ENCODE measurements around the gene SH2D3A. TPM values are rescaled to one million over a fixed set of nuclear protein-coding genes. Genes with fewer than 3 reads are reported as not detected.

The SH2D3A gene
- total RNA-seq, 1 donor from 2014 or later, result 0.32 TPM

DNA sequence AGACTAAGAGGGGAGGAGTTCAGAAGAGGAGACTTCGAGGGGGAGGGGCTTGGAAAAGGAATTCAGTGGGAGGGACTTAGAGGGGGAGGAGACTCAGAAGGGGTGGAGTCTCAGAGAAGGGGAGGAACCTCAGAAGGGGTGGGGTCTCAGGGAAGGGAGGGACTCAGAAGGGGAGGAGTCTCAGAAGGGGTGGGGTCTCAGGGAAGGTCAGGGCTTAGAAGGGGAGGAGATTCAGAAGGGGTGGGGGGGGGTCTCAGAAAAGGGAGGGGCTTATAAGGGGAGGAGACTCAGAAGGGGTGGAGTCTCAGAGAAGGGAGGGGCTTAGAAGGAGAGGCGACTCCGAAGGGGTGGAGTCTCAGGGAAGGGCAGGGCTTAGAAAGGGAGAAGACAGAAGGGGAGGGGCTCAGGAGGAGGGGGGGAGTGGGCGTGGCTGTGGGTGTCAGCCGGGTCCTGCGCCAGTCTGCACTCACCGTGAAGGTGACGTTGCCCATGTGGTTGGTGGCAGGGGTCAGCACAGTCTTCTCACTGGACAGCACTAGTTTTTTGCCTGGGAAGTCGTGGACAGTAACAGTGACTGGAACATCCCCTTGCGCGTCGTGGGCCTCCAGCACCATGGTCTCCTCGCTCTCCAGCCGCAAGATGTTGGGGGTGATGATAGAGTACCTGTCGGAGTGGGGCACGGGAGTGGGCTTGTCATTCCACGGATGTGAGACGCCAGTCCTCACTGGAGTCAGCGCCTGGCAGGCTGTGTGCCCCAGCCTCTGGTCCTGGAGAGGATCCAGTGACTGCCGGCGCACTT, 48.3 kb downstream of the SH2D3A start:
- TF ChIP-seq, protein P1, sequence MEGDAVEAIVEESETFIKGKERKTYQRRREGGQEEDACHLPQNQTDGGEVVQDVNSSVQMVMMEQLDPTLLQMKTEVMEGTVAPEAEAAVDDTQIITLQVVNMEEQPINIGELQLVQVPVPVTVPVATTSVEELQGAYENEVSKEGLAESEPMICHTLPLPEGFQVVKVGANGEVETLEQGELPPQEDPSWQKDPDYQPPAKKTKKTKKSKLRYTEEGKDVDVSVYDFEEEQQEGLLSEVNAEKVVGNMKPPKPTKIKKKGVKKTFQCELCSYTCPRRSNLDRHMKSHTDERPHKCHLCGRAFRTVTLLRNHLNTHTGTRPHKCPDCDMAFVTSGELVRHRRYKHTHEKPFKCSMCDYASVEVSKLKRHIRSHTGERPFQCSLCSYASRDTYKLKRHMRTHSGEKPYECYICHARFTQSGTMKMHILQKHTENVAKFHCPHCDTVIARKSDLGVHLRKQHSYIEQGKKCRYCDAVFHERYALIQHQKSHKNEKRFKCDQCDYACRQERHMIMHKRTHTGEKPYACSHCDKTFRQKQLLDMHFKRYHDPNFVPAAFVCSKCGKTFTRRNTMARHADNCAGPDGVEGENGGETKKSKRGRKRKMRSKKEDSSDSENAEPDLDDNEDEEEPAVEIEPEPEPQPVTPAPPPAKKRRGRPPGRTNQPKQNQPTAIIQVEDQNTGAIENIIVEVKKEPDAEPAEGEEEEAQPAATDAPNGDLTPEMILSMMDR (IDR thresholded peaks at IDR 0.05; ENCODE audit: partially characterized antibody, unreplicated experiment), result no peak
- peaks cover 2% of the 10 kb centered on the region for H3K9me3 Mint-ChIP-seq (ENCODE audit: unreplicated experiment)
- no peak for DNase-seq
- peaks cover 3% of the 10 kb centered on the region for H3K4me1 Mint-ChIP-seq (ENCODE audit: low read depth, unreplicated experiment)
- no peak overlapping the region for H3K4me3 Mint-ChIP-seq (ENCODE audit: unreplicated experiment)
- H3K27me3 Mint-ChIP-seq (ENCODE audit: unreplicated experiment), result peaks cover 12% of the 10 kb centered on the region
- H3K27ac Mint-ChIP-seq (ENCODE audit: unreplicated experiment), result no peak overlapping the region
- peaks cover 6% of the 10 kb centered on the region for H3K36me3 Mint-ChIP-seq (ENCODE audit: unreplicated experiment)

DNA sequence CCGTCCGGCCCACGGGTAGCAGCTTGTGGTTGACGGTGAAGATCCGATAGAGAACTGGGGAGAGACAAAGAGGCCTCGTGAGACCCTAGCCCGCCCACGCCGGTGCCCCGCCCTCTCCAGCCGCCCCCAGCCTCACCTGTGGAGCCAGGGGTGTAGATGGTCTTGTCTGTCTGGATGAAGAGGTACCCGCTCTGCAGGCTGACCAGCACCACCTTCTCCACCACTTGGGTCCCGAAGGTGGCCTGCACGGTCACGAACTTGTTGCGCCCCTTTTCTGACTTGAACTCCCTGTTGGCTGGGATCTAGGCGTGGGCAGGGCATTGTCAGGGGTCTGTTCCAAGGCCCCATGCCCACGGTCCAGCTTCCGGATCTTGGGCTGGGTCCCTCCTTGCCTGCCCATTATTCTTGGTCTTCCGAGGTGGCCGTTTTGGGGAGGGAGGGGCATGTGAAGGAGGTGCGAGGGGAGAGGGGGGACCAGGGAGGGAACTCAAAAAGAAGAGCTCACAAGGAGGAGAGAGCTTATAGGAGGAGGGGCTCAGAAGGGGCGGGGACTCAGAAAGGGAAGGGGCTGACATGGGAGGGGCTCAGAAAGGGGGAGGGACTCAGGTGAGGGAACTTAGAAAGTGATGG, 49.0 kb downstream of the SH2D3A start:
- DNase-seq, result no peak
- Mint-ChIP-seq H3K4me3 (ENCODE audit: unreplicated experiment) (no peak overlapping the region), H3K4me1 (ENCODE audit: low read depth, unreplicated experiment) (peaks cover 3% of the 10 kb centered on the region), H3K9me3 (ENCODE audit: unreplicated experiment) (peaks cover 2% of the 10 kb centered on the region), H3K36me3 (ENCODE audit: unreplicated experiment) (peaks cover 6% of the 10 kb centered on the region), H3K27me3 (ENCODE audit: unreplicated experiment) (peaks cover 12% of the 10 kb centered on the region), H3K27ac (ENCODE audit: unreplicated experiment) (no peak overlapping the region)
- TF ChIP-seq, protein P1 (IDR thresholded peaks at IDR 0.05; ENCODE audit: partially characterized antibody, unreplicated experiment), result no peak

DNA sequence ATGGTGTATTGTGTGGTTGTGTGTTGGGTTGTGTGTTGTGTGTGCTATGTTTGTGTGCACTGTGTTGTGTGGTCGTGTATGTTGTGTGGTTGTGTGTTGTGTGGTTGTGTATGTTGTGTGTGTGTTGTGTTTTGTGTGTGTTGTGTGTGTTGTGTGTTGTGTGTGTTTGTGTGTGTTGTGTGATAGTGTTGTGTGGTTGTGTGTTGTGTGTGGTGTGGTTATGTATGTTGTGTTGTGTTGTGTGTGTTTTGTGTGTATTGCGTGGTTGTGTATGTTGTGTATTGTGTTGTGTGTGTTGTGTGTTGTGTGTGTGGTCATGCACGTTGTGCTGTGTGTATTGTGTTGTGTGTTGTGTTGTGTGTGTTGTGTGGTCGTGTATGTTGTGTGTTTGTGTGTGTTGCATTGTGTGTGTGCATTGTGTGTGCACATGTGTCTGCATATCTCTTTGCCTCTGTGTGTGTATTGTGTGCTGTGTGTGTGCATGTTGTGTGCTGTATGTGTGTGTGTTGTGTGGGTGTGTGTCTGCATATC, 49.7 kb downstream of the SH2D3A start:
- no peak for DNase-seq
- H3K36me3 Mint-ChIP-seq (ENCODE audit: unreplicated experiment), result peaks cover 10% of the 10 kb centered on the region
- peaks cover 3% of the 10 kb centered on the region for H3K4me1 Mint-ChIP-seq (ENCODE audit: low read depth, unreplicated experiment)
- no peak overlapping the region for H3K27ac Mint-ChIP-seq (ENCODE audit: unreplicated experiment)
- TF ChIP-seq, protein P1 (IDR thresholded peaks at IDR 0.05; ENCODE audit: partially characterized antibody, unreplicated experiment), result no peak
- peaks cover 2% of the 10 kb centered on the region for H3K9me3 Mint-ChIP-seq (ENCODE audit: unreplicated experiment)
- H3K27me3 Mint-ChIP-seq (ENCODE audit: unreplicated experiment), result peaks cover 12% of the 10 kb centered on the region
- peak overlapping the region; percentile 15 for H3K4me3 Mint-ChIP-seq (ENCODE audit: unreplicated experiment)

DNA sequence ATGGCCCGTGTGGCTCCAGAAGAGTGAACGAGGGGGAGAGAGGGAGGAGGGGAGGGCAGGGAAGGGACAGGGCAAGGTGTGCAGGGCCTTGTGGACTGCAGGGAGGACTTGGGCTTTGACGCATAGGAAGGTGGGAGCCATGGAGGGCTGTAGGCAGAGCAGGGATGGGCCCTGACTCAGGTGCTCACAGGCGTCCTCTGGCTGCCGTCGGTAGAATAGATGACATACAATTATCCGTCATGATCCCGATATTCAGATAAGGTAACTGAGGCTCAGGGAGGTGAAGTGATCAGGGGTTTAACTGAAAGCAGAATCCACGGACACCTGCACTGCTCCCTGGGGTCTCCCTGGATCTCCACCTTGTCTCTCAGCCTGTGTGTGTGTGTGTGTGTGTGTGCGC, 50.2 kb downstream of the SH2D3A start:
- H3K36me3 Mint-ChIP-seq (ENCODE audit: unreplicated experiment), result peaks cover 12% of the 10 kb centered on the region
- H3K27me3 Mint-ChIP-seq (ENCODE audit: unreplicated experiment), result peaks cover 12% of the 10 kb centered on the region
- TF ChIP-seq, protein P1 (IDR thresholded peaks at IDR 0.05; ENCODE audit: partially characterized antibody, unreplicated experiment), result no peak
- H3K4me3 Mint-ChIP-seq (ENCODE audit: unreplicated experiment), result no peak overlapping the region
- peaks cover 3% of the 10 kb centered on the region for H3K4me1 Mint-ChIP-seq (ENCODE audit: low read depth, unreplicated experiment)
- H3K9me3 Mint-ChIP-seq (ENCODE audit: unreplicated experiment), result peaks cover 2% of the 10 kb centered on the region
- DNase-seq, result peak; percentile 41
- no peak overlapping the region for H3K27ac Mint-ChIP-seq (ENCODE audit: unreplicated experiment)

DNA sequence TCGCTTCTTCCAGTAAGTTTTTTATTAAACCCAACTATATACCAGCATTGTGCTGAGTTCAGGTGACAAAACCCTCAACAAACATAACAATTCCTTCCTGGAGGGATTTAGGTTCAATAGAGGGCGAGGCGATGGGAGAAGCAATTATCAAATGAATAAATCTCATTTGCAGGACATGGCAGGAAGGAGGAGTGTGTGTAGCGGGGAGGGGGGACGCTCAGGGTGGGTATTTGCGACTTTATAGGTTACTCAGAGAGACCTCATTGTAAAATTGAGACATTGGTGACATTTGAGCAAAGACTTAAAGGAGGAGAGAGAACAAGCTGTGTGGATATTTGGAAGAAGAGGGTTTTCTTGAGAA, 50.6 kb downstream of the SH2D3A start:
- Mint-ChIP-seq H3K27ac (ENCODE audit: unreplicated experiment) (no peak overlapping the region), H3K4me1 (ENCODE audit: low read depth, unreplicated experiment) (peaks cover 4% of the 10 kb centered on the region), H3K27me3 (ENCODE audit: unreplicated experiment) (peaks cover 12% of the 10 kb centered on the region), H3K4me3 (ENCODE audit: unreplicated experiment) (no peak overlapping the region), H3K9me3 (ENCODE audit: unreplicated experiment) (peaks cover 2% of the 10 kb centered on the region), H3K36me3 (ENCODE audit: unreplicated experiment) (peaks cover 12% of the 10 kb centered on the region)
- TF ChIP-seq, protein P1 (IDR thresholded peaks at IDR 0.05; ENCODE audit: partially characterized antibody, unreplicated experiment), result no peak
- no peak for DNase-seq
